GM12878 (cell line): ENCODE data around the gene EPHA4. TPM values are rescaled to one million over a fixed set of nuclear protein-coding genes. Genes with fewer than 3 reads are reported as not detected.

Experiments
- ATAC-seq: fragments of 200-7000 bp; cut with Tn5 transposase; 3 replicates; pipeline ENCODE4 v1.9.1; 2020; ENCODE audit warnings: mild to moderate bottlenecking, moderate library complexity
- BruUV-seq: library from RNA; stranded (reverse); fragments of 400-500 nt; replicated peaks from 2 replicates; lab custom pipeline; 2021; lab: Mats Ljungman, UMichigan
- CTCF ChIA-PET: fragments of 300-600 bp; sonication (Branson Sonifier 250); formaldehyde crosslinking; extraction: SDS; loops from one replicate; lab custom pipeline; 2021; ENCODE audit warnings: inconsistent platforms; lab: Yijun Ruan, JAX
- POLR2A ChIA-PET: fragments of 350-600 bp; formaldehyde crosslinking; extraction: SDS; loops from one replicate; lab custom pipeline; 2021; ENCODE audit warnings: inconsistent platforms; lab: Charles Lee
- RAD21 ChIA-PET: fragments of 300-600 bp; sonication (Branson Sonifier 250); formaldehyde crosslinking; loops from one replicate; lab custom pipeline; 2023; ENCODE audit warnings: antibody characterized with exemption; ENCODE audit not compliant: unreplicated experiment; lab: Charles Lee
- SMC1A ChIA-PET: fragments of 300-600 bp; sonication (Branson Sonifier 250); formaldehyde crosslinking; loops from one replicate; lab custom pipeline; 2023; ENCODE audit not compliant: unreplicated experiment, uncharacterized antibody; lab: Charles Lee
- DNase-seq: peaks from one replicate; pipeline ENCODE4 v3.0.0-alpha.2; 2011; ENCODE audit warnings: low read depth, low spot score
- FAIRE-seq: peaks from 3 replicates; lab custom pipeline; 2011; peaks lifted over from hg19 to GRCh38; lab: Jason Lieb, UNC
- H2AFZ ChIP-seq: 2 replicates; pipeline ENCODE4 v1.6.0; 2011; ENCODE audit warnings: low read depth, low read length, control low read depth; ENCODE audit not compliant: control insufficient read depth
- H3K27ac ChIP-seq: 2 replicates; pipeline ENCODE4 v1.5.1; 2011; ENCODE audit warnings: control low read depth; ENCODE audit not compliant: control insufficient read depth, insufficient read depth
- H3K27me3 ChIP-seq, 2 experiments: replicated peaks in 1 of 2; 2 replicates each; pipeline versions ENCODE4 v1.6.0 to v1.6.1; 2011; ENCODE audit warnings: low read length in 1 of 2; ENCODE audit not compliant: control insufficient read depth in 2 of 2, insufficient read depth in 2 of 2
- H3K36me3 ChIP-seq, 2 experiments: 2 replicates each; pipeline ENCODE4 v1.5.1; 2011; ENCODE audit warnings: low read length in 1 of 2; ENCODE audit not compliant: control insufficient read depth in 2 of 2, insufficient read depth in 2 of 2
- H3K4me1 ChIP-seq: 2 replicates; pipeline ENCODE4 v1.6.1; 2011; ENCODE audit warnings: mild to moderate bottlenecking, low read length, moderate library complexity, mixed read lengths; ENCODE audit not compliant: control insufficient read depth, insufficient read depth
- H3K4me2 ChIP-seq: 2 replicates; pipeline ENCODE4 v1.6.0; 2011; ENCODE audit warnings: control low read depth; ENCODE audit not compliant: control insufficient read depth, insufficient read depth
- H3K4me3 ChIP-seq: fragments of 200-600 bp; sonication (generic); 2 replicates; pipeline ENCODE4 v1.5.1; 2016
- H3K79me2 ChIP-seq: 2 replicates; pipeline ENCODE4 v1.6.0; 2011; ENCODE audit warnings: low read length; ENCODE audit not compliant: control insufficient read depth, insufficient read depth
- H3K9ac ChIP-seq: 2 replicates; pipeline ENCODE4 v1.8.0; 2011; ENCODE audit warnings: low read length, control low read depth, mixed read lengths; ENCODE audit not compliant: control insufficient read depth, insufficient read depth
- H3K9me3 ChIP-seq: replicated peaks from 3 replicates; pipeline ENCODE4 v1.5.1; 2011; ENCODE audit warnings: mild to moderate bottlenecking, low read length; ENCODE audit not compliant: control insufficient read depth, insufficient read depth
- H4K20me1 ChIP-seq: 2 replicates; pipeline ENCODE4 v1.6.0; 2011; ENCODE audit not compliant: control insufficient read depth, insufficient read depth
- ATF2 ChIP-seq: IDR thresholded peaks from 2 replicates; pipeline ENCODE4 v1.6.1; 2012; ENCODE audit warnings: low read length, inconsistent platforms
- CREB1 ChIP-seq: IDR thresholded peaks from 2 replicates; pipeline ENCODE4 v1.6.1; 2012; ENCODE audit warnings: low read depth, mild to moderate bottlenecking, inconsistent platforms
- EED ChIP-seq: sonication (generic); IDR thresholded peaks from 2 replicates; pipeline ENCODE4 v1.6.1; 2016; ENCODE audit warnings: antibody characterized with exemption, low read depth
- FOXM1 ChIP-seq: IDR thresholded peaks from 2 replicates; pipeline ENCODE4 v1.6.1; 2012; ENCODE audit warnings: low read depth, mild to moderate bottlenecking, inconsistent platforms, low read length, moderate library complexity
- IRF4 ChIP-seq: IDR thresholded peaks from 2 replicates; pipeline ENCODE4 v1.6.1; 2011; ENCODE audit warnings: low read depth, low read length
- MLLT1 ChIP-seq: fragments of 450-650 bp; IDR thresholded peaks from 2 replicates; pipeline ENCODE4 v1.6.1; 2016; ENCODE audit warnings: mild to moderate bottlenecking
- NR2C1 ChIP-seq: fragments of 450-650 bp; IDR thresholded peaks from 2 replicates; pipeline ENCODE4 v1.6.1; 2017; ENCODE audit warnings: antibody characterized with exemption, mild to moderate bottlenecking, moderate library complexity
- PKNOX1 ChIP-seq: fragments of 450-650 bp; IDR thresholded peaks from 2 replicates; pipeline ENCODE4 v1.6.1; 2016; ENCODE audit warnings: mild to moderate bottlenecking
- SIN3A ChIP-seq: IDR thresholded peaks from 2 replicates; pipeline ENCODE4 v1.6.1; 2012; ENCODE audit warnings: low read depth, low read length, improper control_type of control experiment
- SRF ChIP-seq, 2 experiments: IDR thresholded peaks; 2 replicates each; pipeline ENCODE4 v1.6.1; 2011; ENCODE audit warnings: low read depth in 2 of 2, low read length in 2 of 2, mild to moderate bottlenecking in 1 of 2, moderate library complexity in 1 of 2
- STAT3 ChIP-seq: IDR thresholded peaks from 2 replicates; pipeline ENCODE4 v1.6.1; 2011; ENCODE audit warnings: low read depth, low read length, improper control_type of control experiment
- TARDBP ChIP-seq: IDR thresholded peaks from 2 replicates; pipeline ENCODE4 v1.6.1; 2016; ENCODE audit warnings: borderline replicate concordance
- TBL1XR1 ChIP-seq: IDR thresholded peaks from 2 replicates; pipeline ENCODE4 v1.6.1; 2012; ENCODE audit warnings: low read depth, low read length, improper control_type of control experiment
- TCF12 ChIP-seq: IDR thresholded peaks from 2 replicates; pipeline ENCODE4 v1.6.1; 2011; ENCODE audit warnings: low read depth, mild to moderate bottlenecking, low read length
- TCF7 ChIP-seq: IDR thresholded peaks from 2 replicates; pipeline ENCODE4 v1.6.1; 2014; ENCODE audit warnings: antibody characterized with exemption, borderline replicate concordance
- ZNF687 ChIP-seq: fragments of 450-650 bp; IDR thresholded peaks from 2 replicates; pipeline ENCODE4 v1.6.1; 2017; ENCODE audit warnings: mild to moderate bottlenecking, moderate library complexity
- WGBS: methylation state at CpG from one replicate; pipeline ENCODE4 v1.1.6; 2016; ENCODE audit warnings: low lambda C conversion rate; ENCODE audit not compliant: insufficient replicate concordance, insufficient coverage; ENCODE audit errors: missing lambda C conversion rate; 5-methylcytosine and 5-hydroxymethylcytosine counted together
- in situ Hi-C: fragments of 300-500 bp; cut with MboI; formaldehyde crosslinking; loops from 9 replicates; pipeline ENCODE4 v1.14.3; 2018; ENCODE audit warnings: mixed read lengths
- intact Hi-C: fragments of 100-400 bp; cut with micrococcal nuclease; formaldehyde crosslinking; loops from one replicate; pipeline ENCODE4 v1.14.2; 2022; ENCODE audit not compliant: unreplicated experiment
- polyA plus RNA-seq, 11 experiments: library from polyadenylated mRNA; depleted of rRNA in 4 of 11; unstranded in 6 of 11; stranded (reverse) in 5 of 11; fragments of >200 nt; fragmentation: Nextera tagmentation in 4 of 11; fragmentation: Illumina TruSeq in 1 of 11; extraction: Ambion mirVana in 4 of 11; extraction: Trizol in 1 of 11; gene quantifications; 1 replicate in 1 of 11; 2 replicates in 10 of 11; pipeline versions ENCODE4 v1.2.1 to v1.2.3, GENCODE V29; 2011 to 2016; ENCODE audit warnings: inconsistent platforms in 2 of 11, missing spikeins in 2 of 11, low read depth in 1 of 11
- total RNA-seq, 4 experiments: library from RNA; depleted of rRNA in 3 of 4; stranded (reverse); fragments of >200 nt in 3 of 4; fragmentation: Illumina TruSeq in 1 of 4; extraction: Trizol in 1 of 4; gene quantifications; 2 replicates each; pipeline versions ENCODE4 v1.2.1 to v1.2.3, GENCODE V29; 2013 to 2021

Gene EPHA4
- total and polyA plus RNA-seq, 10 of the 15 experiments (the other 5 are each of a cell fraction or from before 2014, with no cell fraction given) = 0.06 to 1.5 (median 0.33) TPM; not detected in 1

GRCh38 chr2:221431477-221431876, 140.6 kb downstream of the EPHA4 start (continued):
- TF ChIP-seq MLLT1 = no peak
- TF ChIP-seq STAT3 = no peak

- H3K9me3 ChIP-seq = no peaks in the 10 kb centered on the region
- in situ Hi-C loops (no loop called here), intact Hi-C loops (no loop called here)
- H4K20me1 ChIP-seq = no peaks in the 10 kb centered on the region
- ChIA-PET SMC1A (no interaction called here), CTCF (no interaction called here), POLR2A (no interaction called here), RAD21 (no interaction called here)
- no peaks in the 10 kb centered on the region for H3K79me2 ChIP-seq
- no peak overlapping the region for H3K9ac ChIP-seq
- 59% methylated on average over 7 of the region's 7 CpGs for WGBS
- no TSS peak for BruUV-seq
- no peaks in the 10 kb centered on the region for H3K36me3 ChIP-seq
- no peak overlapping the region for H3K4me2 ChIP-seq
- H3K27me3 ChIP-seq = no peaks in the 10 kb centered on the region
- FAIRE-seq (no peak), DNase-seq (no peak), ATAC-seq (no peak)
- no peak overlapping the region for H3K27ac ChIP-seq
- no peaks in the 10 kb centered on the region for H3K4me1 ChIP-seq
- H3K4me3 ChIP-seq = no peak overlapping the region
- H2AFZ ChIP-seq = no peak overlapping the region
- TF ChIP-seq NR2C1 (no peak), TCF12 (no peak), FOXM1 (no peak), SRF (IDR thresholded peaks at IDR 0.05; ENCODE audit: low read depth in 2 of 2, low read length in 2 of 2) (no peak), TARDBP (no peak), PKNOX1 (no peak), ATF2 (no peak), SIN3A (no peak), EED (no peak), TBL1XR1 (no peak), IRF4 (no peak), TCF7 (no peak), ZNF687 (no peak), CREB1 (no peak)
Measured at GRCh38 chr2:221429741-221430491, 142.2 kb downstream of the EPHA4 start.
